ENCODE data around the gene PDIA6. TPM values are rescaled to one million over a fixed set of nuclear protein-coding genes. Genes with fewer than 3 reads are reported as not detected.
A peak's percentile ranks its signal among the peaks of the same experiment; 100 is the strongest.

The PDIA6 gene
- total and polyA plus RNA-seq, 8 donors, result 33.7 to 201 (median 135) TPM

GRCh38 chr2:10845640-10846039, 33.1 kb upstream of the PDIA6 start:
- Histone ChIP-seq H3K36me3 (no peaks in the 10 kb centered on the region), H3K27me3 (no peaks in the 10 kb centered on the region), H3K4me3 (no peak overlapping the region), H3K9me3 (no peaks in the 10 kb centered on the region), H3K4me1 (no peaks in the 10 kb centered on the region), H3K27ac (no peak overlapping the region)
- ATAC-seq (no peak), DNase-seq (no peak), FAIRE-seq (no peak)
- WGBS, 2 donors, result 46 to 56% methylated on average over 4 of the region's 4 CpGs
- no peak for TF ChIP-seq CTCF (IDR thresholded peaks at IDR 0.05)
- intact Hi-C loops (cut with DNase I), result no loop called here

GRCh38 chr2:10844097-10844496, 31.5 kb upstream of the PDIA6 start:
- no peaks in the 10 kb centered on the region for H3K4me1 ChIP-seq
- 17 to 26% methylated on average over 12 of the region's 12 CpGs for WGBS, 2 donors
- H3K4me3 ChIP-seq, result no peak overlapping the region
- TF ChIP-seq CTCF (IDR thresholded peaks at IDR 0.05), result no peak
- intact Hi-C loops (cut with DNase I), result no loop called here
- no peaks in the 10 kb centered on the region for H3K27me3 ChIP-seq
- ATAC-seq (peak; percentile 94 to 100 (median 98)), DNase-seq (peak; percentile 61 to 85 (median 78)), FAIRE-seq (no peak)
- no peak overlapping the region for H3K27ac ChIP-seq
- no peaks in the 10 kb centered on the region for H3K9me3 ChIP-seq
- no peaks in the 10 kb centered on the region for H3K36me3 ChIP-seq

GRCh38 chr2:10842506-10842905, 29.9 kb upstream of the PDIA6 start:
- no peak for TF ChIP-seq CTCF (IDR thresholded peaks at IDR 0.05)
- H3K4me3 ChIP-seq, result no peak overlapping the region
- no peaks in the 10 kb centered on the region for H3K27me3 ChIP-seq
- no peaks in the 10 kb centered on the region for H3K36me3 ChIP-seq
- no peaks in the 10 kb centered on the region for H3K4me1 ChIP-seq
- no peak overlapping the region for H3K27ac ChIP-seq
- FAIRE-seq (no peak), ATAC-seq (no peak), DNase-seq (no peak)
- 85 to 90% methylated on average over 4 of the region's 4 CpGs for WGBS, 2 donors
- H3K9me3 ChIP-seq, result no peaks in the 10 kb centered on the region
- intact Hi-C loops (cut with DNase I), result no loop called here

- WGBS, 2 donors, result 55 to 56% methylated on average over 3 of the region's 3 CpGs
- Histone ChIP-seq H3K27ac (no peak overlapping the region), H3K27me3 (no peaks in the 10 kb centered on the region), H3K4me1 (no peaks in the 10 kb centered on the region), H3K4me3 (no peak overlapping the region), H3K9me3 (no peaks in the 10 kb centered on the region), H3K36me3 (no peaks in the 10 kb centered on the region)
- no peak for ATAC-seq
- no peak for DNase-seq
- no peak for FAIRE-seq
- no peak for TF ChIP-seq CTCF (IDR thresholded peaks at IDR 0.05)
- intact Hi-C loops (cut with DNase I), result no loop called here
Observed at GRCh38 chr2:10841547-10842219, 29.1 kb upstream of the PDIA6 start.

GRCh38 chr2:10839813-10840212, 27.2 kb upstream of the PDIA6 start:
- Histone ChIP-seq H3K27ac (no peak overlapping the region), H3K4me3 (no peak overlapping the region), H3K4me1 (no peaks in the 10 kb centered on the region), H3K27me3 (no peaks in the 10 kb centered on the region), H3K9me3 (no peaks in the 10 kb centered on the region), H3K36me3 (no peaks in the 10 kb centered on the region)
- 42 to 49% methylated on average over 8 of the region's 8 CpGs for WGBS, 2 donors
- intact Hi-C loops (cut with DNase I), result loop anchor here in 1 of 3 donors (10.0 kb wide), 1 partner anchor 285 kb away; no protein-coding TSS in a partner anchor
- no peak for TF ChIP-seq CTCF (IDR thresholded peaks at IDR 0.05)
- no peak for FAIRE-seq
- no peak for DNase-seq
- no peak for ATAC-seq

All from pancreas (tissue), 10 donors.